GM23338 (cell line): Measurements from ENCODE around the gene CFAP97. TPM values are rescaled to one million over a fixed set of nuclear protein-coding genes. Genes with fewer than 3 reads are reported as not detected.

ENCODE experiments used
- ATAC-seq: fragments of 200-7000 bp; cut with Tn5 transposase; 3 replicates; pipeline ENCODE4 v1.9.1; 2020
- DNase-seq: peaks from one replicate; pipeline ENCODE4 v3.0.0-alpha.2; 2015; ENCODE audit warnings: low spot score
- H2AFZ ChIP-seq: fragments of 200-600 bp; sonication (generic); 2 replicates; pipeline ENCODE4 v1.8.0; 2016; ENCODE audit warnings: antibody characterized with exemption, mild to moderate bottlenecking, moderate library complexity
- H3F3A ChIP-seq: fragments of 200-600 bp; sonication (generic); replicated peaks from 2 replicates; pipeline ENCODE4 v1.8.0; 2017; ENCODE audit warnings: antibody characterized with exemption, mixed run types, low read depth
- H3K27ac ChIP-seq: fragments of 200-600 bp; sonication (generic); 2 replicates; pipeline ENCODE4 v1.6.1; 2016; ENCODE audit warnings: low read depth
- H3K27me3 ChIP-seq: fragments of 200-600 bp; sonication (generic); 2 replicates; pipeline ENCODE4 v1.8.0; 2016; ENCODE audit warnings: mild to moderate bottlenecking, mixed run types, moderate library complexity; ENCODE audit not compliant: insufficient read depth
- H3K36me3 ChIP-seq: fragments of 200-600 bp; sonication (generic); 2 replicates; pipeline ENCODE4 v1.8.0; 2016; ENCODE audit warnings: mild to moderate bottlenecking; ENCODE audit not compliant: insufficient read depth
- H3K4me1 ChIP-seq: fragments of 200-600 bp; sonication (generic); 2 replicates; pipeline ENCODE4 v1.8.0; 2016; ENCODE audit warnings: mild to moderate bottlenecking, moderate library complexity; ENCODE audit not compliant: insufficient read depth
- H3K4me2 ChIP-seq: fragments of 200-600 bp; sonication (generic); 2 replicates; pipeline ENCODE4 v1.7.1; 2017; ENCODE audit warnings: mixed run types
- H3K4me3 ChIP-seq: fragments of 200-600 bp; sonication (generic); 2 replicates; pipeline ENCODE4 v1.6.1; 2016; ENCODE audit warnings: mixed run types
- H3K79me2 ChIP-seq: fragments of 200-600 bp; sonication (generic); replicated peaks from 2 replicates; pipeline ENCODE4 v1.8.0; 2017; ENCODE audit warnings: mild to moderate bottlenecking; ENCODE audit not compliant: insufficient read depth
- H3K9me2 ChIP-seq: fragments of 200-600 bp; sonication (generic); 2 replicates; pipeline ENCODE4 v1.8.0; 2017; ENCODE audit not compliant: insufficient read depth
- H4K20me1 ChIP-seq: fragments of 200-600 bp; sonication (generic); replicated peaks from 2 replicates; pipeline ENCODE4 v1.8.0; 2017; ENCODE audit warnings: mild to moderate bottlenecking; ENCODE audit not compliant: insufficient read depth
- H3K27ac Mint-ChIP-seq: 2 replicates; pipeline ENCODE4 v1.8.0; 2020; ENCODE audit warnings: inconsistent platforms, mild to moderate bottlenecking, moderate library complexity, mixed read lengths
- H3K27me3 Mint-ChIP-seq: 3 replicates; pipeline ENCODE4 v1.8.0; 2022; ENCODE audit warnings: low read depth, mild to moderate bottlenecking, moderate library complexity, mixed read lengths, inconsistent platforms; ENCODE audit not compliant: insufficient read depth, poor library complexity
- H3K36me3 Mint-ChIP-seq: 3 replicates; pipeline ENCODE4 v1.8.0; 2021; ENCODE audit warnings: low read depth, mild to moderate bottlenecking, inconsistent platforms, moderate library complexity, mixed read lengths
- H3K4me1 Mint-ChIP-seq: 3 replicates; pipeline ENCODE4 v1.8.0; 2020; ENCODE audit warnings: mild to moderate bottlenecking, inconsistent platforms, mixed read lengths
- H3K4me3 Mint-ChIP-seq: 3 replicates; pipeline ENCODE4 v1.8.0; 2021; ENCODE audit warnings: moderate library complexity, mild to moderate bottlenecking, inconsistent platforms, mixed read lengths
- H3K9me3 Mint-ChIP-seq: 3 replicates; pipeline ENCODE4 v1.8.0; 2020; ENCODE audit warnings: moderate library complexity, mild to moderate bottlenecking, inconsistent platforms, mixed read lengths
- CREB1 ChIP-seq: fragments of 250-450 bp; sonication (Bioruptor Pico); IDR thresholded peaks from 2 replicates; pipeline ENCODE4 v1.5.0; 2020; ENCODE audit warnings: low read depth, mild to moderate bottlenecking, moderate library complexity
- CTCF ChIP-seq, 2 experiments: fragments of 200-600 bp in 1 of 2; sonication (generic) in 1 of 2; conservative IDR thresholded peaks; 2 replicates each; pipeline versions ENCODE4 v1.5.1 to v1.6.1; 2016 to 2017; ENCODE audit warnings: antibody characterized with exemption in 2 of 2, low read depth in 2 of 2, mild to moderate bottlenecking in 2 of 2, moderate library complexity in 1 of 2
- EZH2 ChIP-seq: fragments of 200-600 bp; sonication (generic); IDR thresholded peaks from one replicate; pipeline ENCODE4 v1.8.0; 2017; ENCODE audit warnings: antibody characterized with exemption, mild to moderate bottlenecking, low read depth; ENCODE audit not compliant: unreplicated experiment
- EZH2phosphoT487 ChIP-seq: fragments of 200-600 bp; sonication (generic); IDR thresholded peaks from one replicate; pipeline ENCODE4 v1.8.1; 2018; ENCODE audit warnings: antibody characterized with exemption; ENCODE audit not compliant: unreplicated experiment
- JUNB ChIP-seq: IDR thresholded peaks from one replicate; pipeline ENCODE4 v1.6.1; 2016; ENCODE audit warnings: antibody characterized with exemption; ENCODE audit not compliant: unreplicated experiment
- NANOG ChIP-seq: IDR thresholded peaks from 2 replicates; pipeline ENCODE4 v1.6.1; 2016; ENCODE audit warnings: antibody characterized with exemption, borderline replicate concordance
- POLR2AphosphoS5 ChIP-seq: IDR thresholded peaks from 2 replicates; pipeline ENCODE4 v1.6.1; 2016; ENCODE audit warnings: antibody characterized with exemption, low read depth
- STAT1 ChIP-seq: IDR thresholded peaks from one replicate; pipeline ENCODE4 v1.6.1; 2016; ENCODE audit warnings: antibody characterized with exemption; ENCODE audit not compliant: unreplicated experiment
- ZNF114 ChIP-seq: fragments of 250-450 bp; sonication (Bioruptor Pico); IDR thresholded peaks from 2 replicates; pipeline ENCODE4 v1.5.0; 2020; ENCODE audit warnings: mild to moderate bottlenecking, moderate library complexity
- ZNF331 ChIP-seq: fragments of 250-450 bp; sonication (Bioruptor Pico); IDR thresholded peaks from 2 replicates; pipeline ENCODE4 v1.5.0; 2020; ENCODE audit warnings: low read depth, mild to moderate bottlenecking, moderate library complexity
- ZNF462 ChIP-seq: fragments of 250-450 bp; sonication (Bioruptor Pico); IDR thresholded peaks from 2 replicates; pipeline ENCODE4 v1.5.0; 2020; ENCODE audit warnings: mild to moderate bottlenecking, moderate library complexity
- polyA plus RNA-seq: library from polyadenylated mRNA; unstranded; fragments of >200 nt; fragmentation: Nextera tagmentation; extraction: Ambion mirVana; gene quantifications from 2 replicates; pipeline ENCODE4 v1.2.1, GENCODE V29; 2016
- total RNA-seq: library from RNA; depleted of rRNA; stranded (reverse); fragments of >200 nt; shearing (Covaris generic); gene quantifications from 2 replicates; pipeline ENCODE4 v1.2.3, GENCODE V29; 2014
- TF ChIP-seq, protein P1 (sequence below): IDR thresholded peaks from 2 replicates; pipeline ENCODE4 v1.6.1; 2016; ENCODE audit warnings: antibody characterized with exemption
- TF ChIP-seq, protein P2 (sequence below): IDR thresholded peaks from one replicate; pipeline ENCODE4 v1.6.1; 2018; ENCODE audit warnings: antibody characterized with exemption; ENCODE audit not compliant: unreplicated experiment

Gene CFAP97
- total and polyA plus RNA-seq, 2 experiments from 2014 or later = 37.7 to 73.3 TPM

GRCh38 chr4:185179488-185179887 is 24.3 kb downstream of the CFAP97 start:
- Histone ChIP-seq H3K4me2 (no peak overlapping the region), H3K9me2 (no peaks in the 10 kb centered on the region), H3K36me3 (no peaks in the 10 kb centered on the region), H3K27me3 (no peaks in the 10 kb centered on the region), H3F3A (no peaks in the 10 kb centered on the region), H4K20me1 (no peaks in the 10 kb centered on the region), H3K27ac (no peak overlapping the region), H3K4me1 (peaks cover 21% of the 10 kb centered on the region), H3K79me2 (no peaks in the 10 kb centered on the region), H3K4me3 (no peak overlapping the region), H2AFZ (no peak overlapping the region)
- Mint-ChIP-seq H3K27me3 (peaks cover 3% of the 10 kb centered on the region), H3K27ac (no peak overlapping the region), H3K9me3 (no peaks in the 10 kb centered on the region), H3K4me3 (no peak overlapping the region), H3K4me1 (peaks cover 23% of the 10 kb centered on the region), H3K36me3 (peaks cover 5% of the 10 kb centered on the region; the same call in 1 of the 3 replicates)
- ATAC-seq (no peak), DNase-seq (no peak)
- no peak for TF ChIP-seq ZNF462 (CRISPR knock-in tag)
- TF ChIP-seq POLR2AphosphoS5 = no peak
- TF ChIP-seq NANOG = no peak
- no peak for TF ChIP-seq EZH2phosphoT487
- no peak for TF ChIP-seq ZNF114 (CRISPR knock-in tag)
- no peak for TF ChIP-seq CREB1 (CRISPR knock-in tag)
- no peak for TF ChIP-seq JUNB
- TF ChIP-seq, protein P1, sequence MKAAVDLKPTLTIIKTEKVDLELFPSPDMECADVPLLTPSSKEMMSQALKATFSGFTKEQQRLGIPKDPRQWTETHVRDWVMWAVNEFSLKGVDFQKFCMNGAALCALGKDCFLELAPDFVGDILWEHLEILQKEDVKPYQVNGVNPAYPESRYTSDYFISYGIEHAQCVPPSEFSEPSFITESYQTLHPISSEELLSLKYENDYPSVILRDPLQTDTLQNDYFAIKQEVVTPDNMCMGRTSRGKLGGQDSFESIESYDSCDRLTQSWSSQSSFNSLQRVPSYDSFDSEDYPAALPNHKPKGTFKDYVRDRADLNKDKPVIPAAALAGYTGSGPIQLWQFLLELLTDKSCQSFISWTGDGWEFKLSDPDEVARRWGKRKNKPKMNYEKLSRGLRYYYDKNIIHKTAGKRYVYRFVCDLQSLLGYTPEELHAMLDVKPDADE = no peak
- TF ChIP-seq EZH2 = no peak
- TF ChIP-seq, protein P2, sequence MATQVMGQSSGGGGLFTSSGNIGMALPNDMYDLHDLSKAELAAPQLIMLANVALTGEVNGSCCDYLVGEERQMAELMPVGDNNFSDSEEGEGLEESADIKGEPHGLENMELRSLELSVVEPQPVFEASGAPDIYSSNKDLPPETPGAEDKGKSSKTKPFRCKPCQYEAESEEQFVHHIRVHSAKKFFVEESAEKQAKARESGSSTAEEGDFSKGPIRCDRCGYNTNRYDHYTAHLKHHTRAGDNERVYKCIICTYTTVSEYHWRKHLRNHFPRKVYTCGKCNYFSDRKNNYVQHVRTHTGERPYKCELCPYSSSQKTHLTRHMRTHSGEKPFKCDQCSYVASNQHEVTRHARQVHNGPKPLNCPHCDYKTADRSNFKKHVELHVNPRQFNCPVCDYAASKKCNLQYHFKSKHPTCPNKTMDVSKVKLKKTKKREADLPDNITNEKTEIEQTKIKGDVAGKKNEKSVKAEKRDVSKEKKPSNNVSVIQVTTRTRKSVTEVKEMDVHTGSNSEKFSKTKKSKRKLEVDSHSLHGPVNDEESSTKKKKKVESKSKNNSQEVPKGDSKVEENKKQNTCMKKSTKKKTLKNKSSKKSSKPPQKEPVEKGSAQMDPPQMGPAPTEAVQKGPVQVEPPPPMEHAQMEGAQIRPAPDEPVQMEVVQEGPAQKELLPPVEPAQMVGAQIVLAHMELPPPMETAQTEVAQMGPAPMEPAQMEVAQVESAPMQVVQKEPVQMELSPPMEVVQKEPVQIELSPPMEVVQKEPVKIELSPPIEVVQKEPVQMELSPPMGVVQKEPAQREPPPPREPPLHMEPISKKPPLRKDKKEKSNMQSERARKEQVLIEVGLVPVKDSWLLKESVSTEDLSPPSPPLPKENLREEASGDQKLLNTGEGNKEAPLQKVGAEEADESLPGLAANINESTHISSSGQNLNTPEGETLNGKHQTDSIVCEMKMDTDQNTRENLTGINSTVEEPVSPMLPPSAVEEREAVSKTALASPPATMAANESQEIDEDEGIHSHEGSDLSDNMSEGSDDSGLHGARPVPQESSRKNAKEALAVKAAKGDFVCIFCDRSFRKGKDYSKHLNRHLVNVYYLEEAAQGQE = no peak
- no peak for TF ChIP-seq CTCF (conservative IDR thresholded peaks at IDR 0.05; ENCODE audit: low read depth in 2 of 2)
- no peak for TF ChIP-seq ZNF331 (CRISPR knock-in tag)
- TF ChIP-seq STAT1 = no peak
